HG03575 (cell line): Measurements from ENCODE around the gene SH3D19.

Experiments
- ATAC-seq: cut with Tn5 transposase; IDR thresholded peaks from one replicate; pipeline ENCODE4 v1.9.1; 2021; ENCODE audit not compliant: unreplicated experiment, insufficient number of reproducible peaks, low FRiP score; ENCODE audit errors: extremely low read depth

Gene SH3D19

GRCh38 chr4:151207868-151208267 is 117.5 kb downstream of the SH3D19 start:
- ATAC-seq = no peak

- ATAC-seq = no peak
Observed at GRCh38 chr4:151207186-151207585, 118.2 kb downstream of the SH3D19 start.

GRCh38 chr4:151206241-151207005 is 119.0 kb downstream of the SH3D19 start:
- ATAC-seq = no peak

- no peak for ATAC-seq
Observed at GRCh38 chr4:151205722-151206121, 119.7 kb downstream of the SH3D19 start.

GRCh38 chr4:151204925-151205524 is 120.4 kb downstream of the SH3D19 start:
- ATAC-seq = no peak

GRCh38 chr4:151202851-151203455 is 122.5 kb downstream of the SH3D19 start:
- ATAC-seq = no peak

- ATAC-seq = no peak
Observed at GRCh38 chr4:151202381-151202780, 123.0 kb downstream of the SH3D19 start.

- no peak for ATAC-seq
Observed at GRCh38 chr4:151199319-151200190, 125.8 kb downstream of the SH3D19 start.

- no peak for ATAC-seq
Observed at GRCh38 chr4:151198748-151199147, 126.7 kb downstream of the SH3D19 start.

- no peak for ATAC-seq
Observed at GRCh38 chr4:151197247-151197646, 128.2 kb downstream of the SH3D19 start.

GRCh38 chr4:151195801-151196200 is 129.6 kb downstream of the SH3D19 start:
- no peak for ATAC-seq

GRCh38 chr4:151193414-151193813 is 132.0 kb downstream of the SH3D19 start:
- ATAC-seq = no peak

- no peak for ATAC-seq
Observed at GRCh38 chr4:151192556-151193235, 132.7 kb downstream of the SH3D19 start.

- no peak for ATAC-seq
Observed at GRCh38 chr4:151184523-151185458, 140.6 kb downstream of the SH3D19 start.

GRCh38 chr4:151182455-151182996 is 142.9 kb downstream of the SH3D19 start:
- ATAC-seq = no peak

GRCh38 chr4:151176685-151177084 is 148.7 kb downstream of the SH3D19 start:
- no peak for ATAC-seq

GRCh38 chr4:151175754-151176631 is 149.4 kb downstream of the SH3D19 start:
- ATAC-seq = no peak
